H1 (cell line): ENCODE data around the gene CDKN2C. TPM values are rescaled to one million over a fixed set of nuclear protein-coding genes. Genes with fewer than 3 reads are reported as not detected.

Source experiments
- CHD2 ChIP-seq: IDR thresholded peaks from 2 replicates; pipeline ENCODE4 v1.6.1; 2012; ENCODE audit warnings: low read length, improper control_type of control experiment
- NANOG ChIP-seq: IDR thresholded peaks from 2 replicates; pipeline ENCODE4 v1.6.1; 2011; ENCODE audit warnings: low read length, low read depth, mild to moderate bottlenecking, inconsistent platforms; ENCODE audit not compliant: insufficient read depth, poor library complexity, severe bottlenecking
- RBBP5 ChIP-seq: IDR thresholded peaks from 2 replicates; pipeline ENCODE4 v1.7.1; 2012; ENCODE audit warnings: low read depth, mild to moderate bottlenecking, inconsistent platforms, low read length, moderate library complexity, borderline replicate concordance
- polyA plus RNA-seq, 7 experiments: library from polyadenylated mRNA; depleted of rRNA in 3 of 7; stranded (reverse) in 5 of 7; unstranded in 2 of 7; fragments of >200 nt in 5 of 7; fragments of 200-250 nt in 2 of 7; gene quantifications; 1 replicate in 5 of 7; 2 replicates in 1 of 7; 4 replicates in 1 of 7; pipeline versions ENCODE4 v1.2.1 to v1.2.3, GENCODE V29; 2011 to 2013; ENCODE audit warnings: missing spikeins in 2 of 7, mixed read lengths in 2 of 7
- total RNA-seq: library from RNA; stranded (reverse); fragmentation: NEBNext Ultra II Directional; extraction: Animal tissue kit (Norgen Biotek cat#: 25700); gene quantifications from 2 replicates; pipeline ENCODE4 v1.2.1, GENCODE V29; 2021
- TF ChIP-seq, protein P1 (sequence below): fragments of 300-600 bp; sonication (generic); IDR thresholded peaks from 2 replicates; pipeline ENCODE4 v1.7.1; 2012; ENCODE audit warnings: low read length, moderate library complexity, mild to moderate bottlenecking, inconsistent platforms; ENCODE audit not compliant: insufficient replicate concordance
- TF ChIP-seq, protein P2 (sequence below): IDR thresholded peaks from 2 replicates; pipeline ENCODE4 v1.6.1; 2011; ENCODE audit warnings: low read depth, mild to moderate bottlenecking, low read length; ENCODE audit not compliant: insufficient read depth

Gene CDKN2C
- total and polyA plus RNA-seq, 2 of the 8 experiments (the other 6 are each of a cell fraction or from before 2014, with no cell fraction given): not detected

- TF ChIP-seq, protein P1, sequence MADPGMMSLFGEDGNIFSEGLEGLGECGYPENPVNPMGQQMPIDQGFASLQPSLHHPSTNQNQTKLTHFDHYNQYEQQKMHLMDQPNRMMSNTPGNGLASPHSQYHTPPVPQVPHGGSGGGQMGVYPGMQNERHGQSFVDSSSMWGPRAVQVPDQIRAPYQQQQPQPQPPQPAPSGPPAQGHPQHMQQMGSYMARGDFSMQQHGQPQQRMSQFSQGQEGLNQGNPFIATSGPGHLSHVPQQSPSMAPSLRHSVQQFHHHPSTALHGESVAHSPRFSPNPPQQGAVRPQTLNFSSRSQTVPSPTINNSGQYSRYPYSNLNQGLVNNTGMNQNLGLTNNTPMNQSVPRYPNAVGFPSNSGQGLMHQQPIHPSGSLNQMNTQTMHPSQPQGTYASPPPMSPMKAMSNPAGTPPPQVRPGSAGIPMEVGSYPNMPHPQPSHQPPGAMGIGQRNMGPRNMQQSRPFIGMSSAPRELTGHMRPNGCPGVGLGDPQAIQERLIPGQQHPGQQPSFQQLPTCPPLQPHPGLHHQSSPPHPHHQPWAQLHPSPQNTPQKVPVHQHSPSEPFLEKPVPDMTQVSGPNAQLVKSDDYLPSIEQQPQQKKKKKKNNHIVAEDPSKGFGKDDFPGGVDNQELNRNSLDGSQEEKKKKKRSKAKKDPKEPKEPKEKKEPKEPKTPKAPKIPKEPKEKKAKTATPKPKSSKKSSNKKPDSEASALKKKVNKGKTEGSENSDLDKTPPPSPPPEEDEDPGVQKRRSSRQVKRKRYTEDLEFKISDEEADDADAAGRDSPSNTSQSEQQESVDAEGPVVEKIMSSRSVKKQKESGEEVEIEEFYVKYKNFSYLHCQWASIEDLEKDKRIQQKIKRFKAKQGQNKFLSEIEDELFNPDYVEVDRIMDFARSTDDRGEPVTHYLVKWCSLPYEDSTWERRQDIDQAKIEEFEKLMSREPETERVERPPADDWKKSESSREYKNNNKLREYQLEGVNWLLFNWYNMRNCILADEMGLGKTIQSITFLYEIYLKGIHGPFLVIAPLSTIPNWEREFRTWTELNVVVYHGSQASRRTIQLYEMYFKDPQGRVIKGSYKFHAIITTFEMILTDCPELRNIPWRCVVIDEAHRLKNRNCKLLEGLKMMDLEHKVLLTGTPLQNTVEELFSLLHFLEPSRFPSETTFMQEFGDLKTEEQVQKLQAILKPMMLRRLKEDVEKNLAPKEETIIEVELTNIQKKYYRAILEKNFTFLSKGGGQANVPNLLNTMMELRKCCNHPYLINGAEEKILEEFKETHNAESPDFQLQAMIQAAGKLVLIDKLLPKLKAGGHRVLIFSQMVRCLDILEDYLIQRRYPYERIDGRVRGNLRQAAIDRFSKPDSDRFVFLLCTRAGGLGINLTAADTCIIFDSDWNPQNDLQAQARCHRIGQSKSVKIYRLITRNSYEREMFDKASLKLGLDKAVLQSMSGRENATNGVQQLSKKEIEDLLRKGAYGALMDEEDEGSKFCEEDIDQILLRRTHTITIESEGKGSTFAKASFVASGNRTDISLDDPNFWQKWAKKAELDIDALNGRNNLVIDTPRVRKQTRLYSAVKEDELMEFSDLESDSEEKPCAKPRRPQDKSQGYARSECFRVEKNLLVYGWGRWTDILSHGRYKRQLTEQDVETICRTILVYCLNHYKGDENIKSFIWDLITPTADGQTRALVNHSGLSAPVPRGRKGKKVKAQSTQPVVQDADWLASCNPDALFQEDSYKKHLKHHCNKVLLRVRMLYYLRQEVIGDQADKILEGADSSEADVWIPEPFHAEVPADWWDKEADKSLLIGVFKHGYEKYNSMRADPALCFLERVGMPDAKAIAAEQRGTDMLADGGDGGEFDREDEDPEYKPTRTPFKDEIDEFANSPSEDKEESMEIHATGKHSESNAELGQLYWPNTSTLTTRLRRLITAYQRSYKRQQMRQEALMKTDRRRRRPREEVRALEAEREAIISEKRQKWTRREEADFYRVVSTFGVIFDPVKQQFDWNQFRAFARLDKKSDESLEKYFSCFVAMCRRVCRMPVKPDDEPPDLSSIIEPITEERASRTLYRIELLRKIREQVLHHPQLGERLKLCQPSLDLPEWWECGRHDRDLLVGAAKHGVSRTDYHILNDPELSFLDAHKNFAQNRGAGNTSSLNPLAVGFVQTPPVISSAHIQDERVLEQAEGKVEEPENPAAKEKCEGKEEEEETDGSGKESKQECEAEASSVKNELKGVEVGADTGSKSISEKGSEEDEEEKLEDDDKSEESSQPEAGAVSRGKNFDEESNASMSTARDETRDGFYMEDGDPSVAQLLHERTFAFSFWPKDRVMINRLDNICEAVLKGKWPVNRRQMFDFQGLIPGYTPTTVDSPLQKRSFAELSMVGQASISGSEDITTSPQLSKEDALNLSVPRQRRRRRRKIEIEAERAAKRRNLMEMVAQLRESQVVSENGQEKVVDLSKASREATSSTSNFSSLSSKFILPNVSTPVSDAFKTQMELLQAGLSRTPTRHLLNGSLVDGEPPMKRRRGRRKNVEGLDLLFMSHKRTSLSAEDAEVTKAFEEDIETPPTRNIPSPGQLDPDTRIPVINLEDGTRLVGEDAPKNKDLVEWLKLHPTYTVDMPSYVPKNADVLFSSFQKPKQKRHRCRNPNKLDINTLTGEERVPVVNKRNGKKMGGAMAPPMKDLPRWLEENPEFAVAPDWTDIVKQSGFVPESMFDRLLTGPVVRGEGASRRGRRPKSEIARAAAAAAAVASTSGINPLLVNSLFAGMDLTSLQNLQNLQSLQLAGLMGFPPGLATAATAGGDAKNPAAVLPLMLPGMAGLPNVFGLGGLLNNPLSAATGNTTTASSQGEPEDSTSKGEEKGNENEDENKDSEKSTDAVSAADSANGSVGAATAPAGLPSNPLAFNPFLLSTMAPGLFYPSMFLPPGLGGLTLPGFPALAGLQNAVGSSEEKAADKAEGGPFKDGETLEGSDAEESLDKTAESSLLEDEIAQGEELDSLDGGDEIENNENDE: no peak
- no peak for TF ChIP-seq NANOG
- TF ChIP-seq CHD2: no peak
- TF ChIP-seq, protein P2, sequence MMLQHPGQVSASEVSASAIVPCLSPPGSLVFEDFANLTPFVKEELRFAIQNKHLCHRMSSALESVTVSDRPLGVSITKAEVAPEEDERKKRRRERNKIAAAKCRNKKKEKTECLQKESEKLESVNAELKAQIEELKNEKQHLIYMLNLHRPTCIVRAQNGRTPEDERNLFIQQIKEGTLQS: no peak
- TF ChIP-seq RBBP5: no peak
- TF ChIP-seq, all 59 proteins: peak for 0
These were observed 3.1 kb upstream of the CDKN2C start (continued) for GRCh38 chr1:50966991-50967390.
